SH-SY5Y (cell line): ENCODE measurements around the gene CCNJL.

ENCODE experiments used
- GATA2 ChIP-seq: IDR thresholded peaks from 2 replicates; pipeline ENCODE4 v1.6.1; 2011; ENCODE audit warnings: mild to moderate bottlenecking, low read depth, low read length
- GATA3 ChIP-seq: IDR thresholded peaks from 2 replicates; pipeline ENCODE4 v1.6.1; 2011; ENCODE audit warnings: low read depth, mild to moderate bottlenecking, low read length, moderate library complexity

GRCh38 chr5:160357394-160357793 lies 45.0 kb upstream of the CCNJL start:
- TF ChIP-seq GATA3 (no peak), GATA2 (no peak)
